Erythroblast (primary cell): ENCODE data around the gene UQCR11.

ENCODE experiments used
- GATA1 ChIP-seq: IDR thresholded peaks from 2 replicates; pipeline ENCODE4 v1.6.1; 2011; ENCODE audit warnings: low read depth, mild to moderate bottlenecking, control low read depth, low read length, moderate library complexity
- POLR2A ChIP-seq: IDR thresholded peaks from 2 replicates; pipeline ENCODE4 v1.6.1; 2011; ENCODE audit warnings: mild to moderate bottlenecking, low read length

GRCh38 chr19:1621574-1621973, 16.3 kb upstream of the UQCR11 start:
- TF ChIP-seq POLR2A (no peak), GATA1 (no peak)
